Hematopoietic multipotent progenitor cell treated with erythropoietin and hydrocortisone succinate and interleukin-3 and kit ligand, for 15 days (in vitro differentiated cells): ENCODE data around the gene PIMREG.

Experiments
- DNase-seq: peaks from one replicate; pipeline ENCODE4 v3.0.0-alpha.2; 2015; ENCODE audit warnings: low spot score

PIMREG gene

GRCh38 chr17:6439951-6440350 is 4.3 kb upstream of the PIMREG start:
- DNase-seq = no peak

- no peak for DNase-seq
These were observed 1.5 kb upstream of the PIMREG start for GRCh38 chr17:6442775-6443174.

- no peak for DNase-seq
These were observed 498 bp downstream of the PIMREG start for GRCh38 chr17:6444571-6445335.

GRCh38 chr17:6446516-6447100 is 2.4 kb downstream of the PIMREG start:
- no peak for DNase-seq

GRCh38 chr17:6448473-6448872 is 4.2 kb downstream of the PIMREG start:
- DNase-seq = no peak

GRCh38 chr17:6449307-6449706 is 5.1 kb downstream of the PIMREG start:
- no peak for DNase-seq

GRCh38 chr17:6450926-6451832 is 6.9 kb downstream of the PIMREG start:
- DNase-seq = no peak

GRCh38 chr17:6452471-6453266 is 8.4 kb downstream of the PIMREG start:
- no peak for DNase-seq

- DNase-seq = no peak
These were observed 9.2 kb downstream of the PIMREG start for GRCh38 chr17:6453279-6454024.

- no peak for DNase-seq
These were observed 10.5 kb downstream of the PIMREG start for GRCh38 chr17:6454495-6455320.

- DNase-seq = no peak
These were observed 11.1 kb downstream of the PIMREG start for GRCh38 chr17:6455321-6455705.

- DNase-seq = no peak
These were observed 12.1 kb downstream of the PIMREG start for GRCh38 chr17:6456321-6456720.

GRCh38 chr17:6456914-6457687 is 12.8 kb downstream of the PIMREG start:
- DNase-seq = no peak

- no peak for DNase-seq
These were observed 13.6 kb downstream of the PIMREG start for GRCh38 chr17:6457688-6458459.

GRCh38 chr17:6458460-6458950 is 14.2 kb downstream of the PIMREG start:
- DNase-seq = no peak

GRCh38 chr17:6460531-6461161 is 16.4 kb downstream of the PIMREG start:
- DNase-seq = no peak

GRCh38 chr17:6461246-6461645 is 17.0 kb downstream of the PIMREG start:
- no peak for DNase-seq
